Esophagus (tissue), 2 donors: Measurements from ENCODE around the gene GXYLT2. TPM values are rescaled to one million over a fixed set of nuclear protein-coding genes. Genes with fewer than 3 reads are reported as not detected.
"Not testable (repeated sequence)": the region's sequence is repeated elsewhere in the genome, so short reads cannot be mapped to it uniquely, and the experiment has no call there.

Source experiments
- H3K27ac ChIP-seq, 2 donors: one replicate each; pipeline ENCODE4 v1.5.1; 2013; ENCODE audit warnings: low read depth in 2 of 2, mild to moderate bottlenecking in 2 of 2, inconsistent platforms in 1 of 2, low read length in 1 of 2, moderate library complexity in 1 of 2
- H3K27me3 ChIP-seq, 2 donors: one replicate each; pipeline ENCODE4 v1.6.1; 2013; ENCODE audit warnings: low read length in 2 of 2, control low read depth in 1 of 2, mild to moderate bottlenecking in 1 of 2; ENCODE audit not compliant: insufficient read depth in 2 of 2, control insufficient read depth in 1 of 2
- H3K36me3 ChIP-seq, 2 donors: one replicate each; pipeline ENCODE4 v1.6.1; 2013; ENCODE audit warnings: low read length in 1 of 2; ENCODE audit not compliant: control insufficient read depth in 2 of 2, insufficient read depth in 2 of 2
- H3K4me1 ChIP-seq, 2 donors: one replicate each; pipeline ENCODE4 v1.6.1; 2013; ENCODE audit warnings: low read length in 1 of 2; ENCODE audit not compliant: control insufficient read depth in 2 of 2, insufficient read depth in 2 of 2
- H3K4me3 ChIP-seq, 2 donors: one replicate each; pipeline ENCODE4 v1.5.1; 2013; ENCODE audit warnings: low read length in 2 of 2, mild to moderate bottlenecking in 2 of 2, low read depth in 1 of 2, moderate library complexity in 1 of 2
- H3K9me3 ChIP-seq, 2 donors: one replicate each; pipeline ENCODE4 v1.6.1; 2013; ENCODE audit warnings: mild to moderate bottlenecking in 2 of 2, low read depth in 1 of 2, low read length in 1 of 2, moderate library complexity in 1 of 2; ENCODE audit not compliant: control insufficient read depth in 2 of 2, insufficient read depth in 1 of 2
- WGBS, 2 donors: extraction: QIAGEN DNeasy Blood & Tissue Kit; methylation state at CpG; one replicate each; pipeline ENCODE4 v1.1.7; 2013; 5-methylcytosine and 5-hydroxymethylcytosine counted together
- polyA plus RNA-seq, 2 donors: library from polyadenylated mRNA; stranded (reverse); fragments of 200-250 nt; gene quantifications; one replicate each; pipeline ENCODE4 v1.2.3, GENCODE V29; 2013
- donor health status: healthy with polysubstance abuse.
- donor health status: Bipolar disorder and iron deficiency.

GXYLT2 gene
- polyA plus RNA-seq, 2 donors, result 0.24 to 0.37 TPM

- H3K4me3 ChIP-seq, H3K36me3 ChIP-seq, H3K27ac ChIP-seq, H3K27me3 ChIP-seq, H3K9me3 ChIP-seq, H3K4me1 ChIP-seq: not testable (repeated sequence)
- WGBS, 2 donors, result 82 to 85% methylated on average over 51 of the region's 51 CpGs
Observed at GRCh38 chr3:72928781-72929735, 41.2 kb downstream of the GXYLT2 start.

- Histone ChIP-seq H3K9me3 (peaks cover 0 to 2% of the 10 kb centered on the region in 2 donors), H3K27ac (no peak overlapping the region), H3K4me3 (no peak overlapping the region), H3K27me3 (no peaks in the 10 kb centered on the region), H3K36me3 (no peaks in the 10 kb centered on the region), H3K4me1 (no peaks in the 10 kb centered on the region)
- whole genome bisulfite sequencing, 2 donors, result 91 to 96% methylated on average over 4 of the region's 4 CpGs
Observed at GRCh38 chr3:72930754-72931153, 42.9 kb downstream of the GXYLT2 start.

DNA sequence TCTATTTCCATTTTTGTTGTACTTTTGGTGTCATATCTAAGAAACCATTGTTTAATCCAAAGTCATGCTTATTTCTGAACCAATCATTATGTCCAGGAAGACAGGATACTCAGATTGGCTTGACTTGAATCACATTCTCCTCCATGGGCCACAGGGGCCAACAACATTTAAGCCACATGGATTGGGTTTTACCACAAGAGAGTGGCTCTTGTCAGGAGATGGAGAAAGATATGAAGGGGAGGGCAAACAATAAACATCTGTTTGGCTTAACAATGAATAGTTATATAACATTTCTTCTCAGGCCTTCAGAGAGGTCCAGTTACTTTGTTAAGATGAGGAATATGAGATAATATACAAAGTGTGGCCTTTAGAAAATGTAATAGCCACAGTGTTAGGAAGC lies 44.6 kb downstream of the GXYLT2 start:
- no peak overlapping the region for H3K4me3 ChIP-seq
- H3K27me3 ChIP-seq, result no peaks in the 10 kb centered on the region
- H3K36me3 ChIP-seq, result no peaks in the 10 kb centered on the region
- H3K9me3 ChIP-seq, result peaks cover 0 to 2% of the 10 kb centered on the region in 2 donors
- no peaks in the 10 kb centered on the region for H3K4me1 ChIP-seq
- H3K27ac ChIP-seq, result no peak overlapping the region

DNA sequence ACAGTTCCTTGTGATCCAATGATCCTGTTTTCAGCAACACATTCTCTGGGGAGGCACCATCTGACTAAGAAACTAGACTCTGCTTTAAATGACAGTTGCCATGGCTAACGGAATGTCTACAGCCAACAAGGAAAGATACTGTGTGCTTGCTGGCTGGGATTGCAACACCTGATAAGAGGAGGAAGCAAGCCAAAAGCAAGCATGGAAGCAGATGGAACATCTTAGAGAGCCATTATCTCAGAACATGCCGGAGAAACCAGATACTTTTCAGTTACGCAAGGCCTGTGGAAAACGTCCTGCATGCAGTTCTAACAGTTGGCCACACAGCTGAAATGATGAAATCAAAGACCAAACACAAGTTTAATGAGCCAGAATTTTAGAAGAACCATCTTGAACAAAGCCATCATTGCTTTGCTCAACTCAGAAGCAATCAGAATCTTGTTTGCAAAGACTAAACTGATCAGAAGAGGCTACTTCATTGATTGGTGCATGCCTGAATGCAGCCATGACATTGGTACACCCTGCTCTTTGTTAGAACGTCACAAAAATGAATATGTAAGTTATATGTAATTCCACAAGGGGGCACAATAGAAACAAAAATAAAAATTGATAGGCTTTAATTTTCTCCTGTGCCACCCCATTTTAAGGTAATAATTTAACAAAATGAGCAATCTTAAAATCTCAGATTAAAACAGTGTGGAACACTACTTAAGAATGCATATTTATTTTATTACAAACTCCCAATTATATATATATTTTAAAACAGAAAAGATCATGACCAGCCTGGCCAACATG lies 50.8 kb downstream of the GXYLT2 start:
- no peaks in the 10 kb centered on the region for H3K9me3 ChIP-seq
- no peaks in the 10 kb centered on the region for H3K36me3 ChIP-seq
- no peak overlapping the region for H3K4me3 ChIP-seq
- no peaks in the 10 kb centered on the region for H3K4me1 ChIP-seq
- no peak overlapping the region for H3K27ac ChIP-seq
- WGBS, 2 donors, result 23 to 34% methylated on average over 5 of the region's 5 CpGs
- no peaks in the 10 kb centered on the region for H3K27me3 ChIP-seq

GRCh38 chr3:72941245-72941644 lies 53.4 kb downstream of the GXYLT2 start:
- WGBS, 2 donors, result 89 to 94% methylated on average over 1 of the region's 1 CpG
- no peak overlapping the region for H3K4me3 ChIP-seq
- H3K36me3 ChIP-seq, result no peaks in the 10 kb centered on the region
- H3K4me1 ChIP-seq, result no peaks in the 10 kb centered on the region
- no peak overlapping the region for H3K27ac ChIP-seq
- H3K9me3 ChIP-seq, result no peaks in the 10 kb centered on the region
- H3K27me3 ChIP-seq, result no peaks in the 10 kb centered on the region

DNA sequence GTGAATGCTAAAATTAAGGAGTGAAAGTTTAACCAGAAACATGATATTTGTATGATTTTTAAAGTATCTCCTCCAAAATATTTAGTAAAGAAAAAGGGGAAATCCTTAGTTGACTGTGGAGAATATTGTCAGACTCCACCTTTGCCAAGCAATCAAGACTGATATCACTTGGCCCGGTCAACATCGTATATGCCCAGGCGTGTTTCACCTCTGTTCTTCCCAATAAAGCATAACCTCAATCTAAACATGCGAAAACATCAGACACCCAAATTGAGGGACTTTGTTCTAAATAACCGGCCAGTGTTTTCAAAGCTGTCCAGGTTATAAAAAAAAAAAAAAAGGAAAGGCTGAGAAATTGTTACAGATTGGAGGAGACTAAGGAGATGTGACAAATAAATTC lies 54.6 kb downstream of the GXYLT2 start:
- Histone ChIP-seq H3K9me3 (no peaks in the 10 kb centered on the region), H3K4me3 (no peak overlapping the region), H3K27ac (no peak overlapping the region), H3K36me3 (no peaks in the 10 kb centered on the region), H3K27me3 (no peaks in the 10 kb centered on the region), H3K4me1 (no peaks in the 10 kb centered on the region)
- WGBS, 2 donors, result 63 to 67% methylated on average over 5 of the region's 5 CpGs

GRCh38 chr3:72944696-72945095 lies 56.9 kb downstream of the GXYLT2 start:
- no peak overlapping the region for H3K27ac ChIP-seq
- 92 to 93% methylated on average over 7 of the region's 7 CpGs for WGBS, 2 donors
- H3K27me3 ChIP-seq, result no peaks in the 10 kb centered on the region
- H3K9me3 ChIP-seq, result no peaks in the 10 kb centered on the region
- no peak overlapping the region for H3K4me3 ChIP-seq
- no peaks in the 10 kb centered on the region for H3K36me3 ChIP-seq
- H3K4me1 ChIP-seq, result no peaks in the 10 kb centered on the region

GRCh38 chr3:72947715-72948490 lies 60.1 kb downstream of the GXYLT2 start:
- Histone ChIP-seq H3K27ac (no peak overlapping the region), H3K4me3 (no peak overlapping the region), H3K9me3 (no peaks in the 10 kb centered on the region), H3K27me3 (no peaks in the 10 kb centered on the region), H3K36me3 (no peaks in the 10 kb centered on the region), H3K4me1 (no peaks in the 10 kb centered on the region)
- WGBS, 2 donors, result 76 to 78% methylated on average over 8 of the region's 8 CpGs

GRCh38 chr3:72949016-72949415 lies 61.2 kb downstream of the GXYLT2 start:
- H3K4me3 ChIP-seq, result no peak overlapping the region
- no peaks in the 10 kb centered on the region for H3K9me3 ChIP-seq
- no peaks in the 10 kb centered on the region for H3K36me3 ChIP-seq
- no peaks in the 10 kb centered on the region for H3K27me3 ChIP-seq
- WGBS, 2 donors, result 88 to 93% methylated on average over 4 of the region's 4 CpGs
- H3K27ac ChIP-seq, result no peak overlapping the region
- H3K4me1 ChIP-seq, result no peaks in the 10 kb centered on the region
